NOMO-1 treated with DMSO at 0.1 percent for 48 hours (cell line): ENCODE measurements around the gene CDH2.

ENCODE experiments used
- DNase-seq: peaks from one replicate; lab custom pipeline; 2025; ENCODE audit not compliant: unreplicated experiment; lab: John Stamatoyannopoulos, UW

CDH2 gene

DNA sequence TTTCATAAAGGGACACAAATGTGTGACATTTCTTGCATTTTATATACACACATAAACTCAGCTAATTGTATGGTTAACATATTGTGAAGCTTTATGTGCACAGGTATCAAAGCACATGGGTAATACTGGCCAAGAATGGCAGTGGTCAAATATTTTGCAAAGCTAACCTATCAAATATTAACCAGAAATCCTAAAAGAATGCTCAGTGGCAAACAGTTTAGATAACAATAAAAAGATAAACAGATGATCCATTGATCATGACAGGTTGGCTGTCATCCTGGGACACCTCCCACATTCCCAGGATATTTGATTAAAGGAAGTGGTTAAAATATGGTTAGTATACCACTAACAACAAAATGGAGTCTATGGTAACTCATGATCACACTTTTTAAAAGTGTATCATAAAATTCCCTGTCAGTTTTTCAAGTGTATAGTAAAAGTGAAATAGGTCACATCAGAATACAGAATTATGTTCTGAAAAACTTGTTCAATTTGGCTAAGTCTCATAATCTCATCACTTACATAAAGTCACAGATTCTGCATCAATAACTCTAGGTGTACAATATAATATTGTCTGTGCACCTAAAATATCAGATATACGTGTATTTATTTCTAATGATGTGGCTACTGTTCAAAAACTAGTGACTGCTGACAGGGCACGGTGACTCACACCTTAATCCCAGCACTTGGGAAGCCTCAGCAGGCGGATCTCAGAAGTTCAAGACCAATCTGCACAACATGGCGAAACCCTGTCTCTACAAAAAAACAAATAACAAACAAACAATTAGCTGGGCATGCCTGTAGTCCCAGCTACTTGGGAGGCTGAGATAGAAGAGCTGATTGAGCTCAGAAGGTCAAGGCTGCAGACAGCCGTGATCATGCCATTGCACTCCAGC, 48.9 kb downstream of the CDH2 start:
- DNase-seq: no peak

GRCh38 chr18:28127228-28127627, 49.7 kb downstream of the CDH2 start:
- no peak for DNase-seq

GRCh38 chr18:28126768-28127167, 50.2 kb downstream of the CDH2 start:
- no peak for DNase-seq

DNA sequence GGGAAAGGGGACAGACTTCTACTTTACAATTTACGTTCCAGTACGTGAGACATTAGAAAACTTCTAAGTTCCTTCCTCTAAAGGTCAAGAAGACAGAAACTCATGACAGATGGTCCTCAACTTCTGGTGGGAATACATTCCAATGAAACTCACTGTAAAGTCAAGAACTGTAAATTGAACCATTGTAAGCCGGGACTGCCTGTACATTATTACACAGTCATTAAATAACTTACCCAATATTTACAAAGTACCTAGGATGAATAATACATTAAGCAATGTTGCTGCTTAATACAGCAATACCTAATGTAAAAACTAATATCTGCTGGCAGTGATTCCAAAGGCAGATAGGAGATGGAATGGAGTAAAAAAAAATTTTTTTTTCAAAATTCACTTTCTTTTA, 51.9 kb downstream of the CDH2 start:
- DNase-seq: no peak

DNA sequence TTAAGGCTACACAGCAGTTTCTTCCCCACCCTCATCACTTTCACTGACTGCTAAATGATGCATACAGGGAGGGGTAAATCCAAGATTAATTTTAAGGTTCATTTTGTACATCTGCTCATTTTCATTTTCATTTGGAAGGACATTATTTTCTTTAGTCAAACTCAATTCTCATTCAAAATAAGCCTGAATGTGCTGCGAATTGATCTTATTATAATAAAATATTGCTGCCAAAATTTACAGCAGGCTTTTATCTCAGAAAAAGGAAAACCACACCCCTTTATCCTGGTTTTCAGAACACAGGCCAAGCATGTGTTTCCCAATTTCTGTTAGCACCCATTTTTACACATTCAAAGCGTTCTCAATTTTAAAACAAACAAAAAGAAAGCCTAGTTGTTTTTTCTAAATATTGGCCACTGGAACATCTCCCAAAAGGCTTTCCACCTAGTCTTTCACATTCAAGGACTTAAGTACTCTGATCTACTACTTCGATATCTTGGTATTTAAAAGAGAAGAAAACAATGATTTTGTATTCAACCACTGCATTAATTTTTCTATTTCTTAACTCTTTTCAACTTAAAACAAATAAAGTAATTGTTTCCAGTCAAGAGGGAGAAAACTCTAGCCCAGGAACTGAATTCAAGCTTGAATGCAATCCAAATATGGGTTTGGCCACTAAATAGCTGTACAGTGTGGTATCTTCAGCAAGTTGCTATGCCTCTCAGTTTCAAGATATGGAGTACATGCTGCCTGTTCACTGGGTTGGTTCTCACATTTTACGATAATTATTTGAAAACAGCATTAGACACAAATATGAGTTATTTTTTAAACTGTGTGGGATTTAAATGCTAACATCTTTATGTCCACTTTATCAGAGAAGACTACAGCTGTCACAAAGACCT, 52.5 kb downstream of the CDH2 start:
- DNase-seq: no peak

- no peak for DNase-seq
Measured at GRCh38 chr18:28123401-28124030, 53.4 kb downstream of the CDH2 start.

DNA sequence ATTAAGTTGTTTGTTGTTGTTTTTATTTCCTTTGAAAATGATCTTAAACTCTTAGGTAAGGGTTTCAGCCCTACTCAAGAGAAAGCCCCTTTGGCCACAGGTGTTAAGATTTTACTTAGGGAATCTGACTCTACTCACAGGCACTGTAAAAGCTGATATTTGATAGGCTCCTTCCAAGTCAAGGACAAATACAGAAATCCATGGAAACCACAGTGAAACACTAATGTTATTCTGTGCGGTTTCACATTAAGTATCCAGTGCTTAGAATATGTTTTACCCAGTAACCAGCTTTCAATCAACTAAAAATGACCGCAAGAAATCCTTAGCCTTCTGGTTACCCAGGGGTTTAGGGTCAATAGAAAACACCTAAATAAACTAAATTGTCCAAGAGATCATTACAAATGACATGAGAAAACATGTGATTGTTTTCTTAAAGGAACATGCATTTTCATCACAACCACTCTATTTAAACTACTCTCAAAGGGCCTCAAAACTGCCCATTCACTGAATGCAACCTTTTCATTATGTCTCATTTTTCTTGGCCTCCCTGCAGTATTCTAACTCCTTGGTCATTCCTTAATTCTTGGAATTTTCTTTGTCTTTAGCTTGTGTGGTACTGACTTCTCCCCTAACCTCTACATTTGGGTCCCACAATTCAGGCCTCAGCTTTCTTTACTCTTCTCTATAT, 56.0 kb downstream of the CDH2 start:
- DNase-seq: no peak

- DNase-seq: no peak
Measured at GRCh38 chr18:28116461-28116860, 60.5 kb downstream of the CDH2 start.

DNA sequence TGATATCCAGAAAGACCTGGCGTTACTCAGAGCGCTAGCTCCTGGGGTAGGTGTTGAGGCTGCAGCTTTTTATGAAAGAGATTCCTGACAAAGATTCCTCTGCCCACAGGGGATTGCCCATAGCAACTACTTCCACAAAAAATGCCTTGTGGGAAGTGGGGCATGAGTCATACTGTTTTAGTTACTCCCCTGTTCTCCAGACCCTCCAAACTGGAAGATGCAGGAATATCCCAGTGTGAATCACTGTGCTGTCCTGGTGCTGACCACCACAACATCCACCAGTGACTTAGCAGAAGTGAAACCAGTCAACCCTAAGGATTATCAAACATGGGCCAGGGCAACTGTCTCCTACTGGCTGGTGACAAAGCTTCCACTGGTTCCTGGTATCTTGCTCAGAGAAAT, 61.8 kb downstream of the CDH2 start:
- no peak for DNase-seq

DNA sequence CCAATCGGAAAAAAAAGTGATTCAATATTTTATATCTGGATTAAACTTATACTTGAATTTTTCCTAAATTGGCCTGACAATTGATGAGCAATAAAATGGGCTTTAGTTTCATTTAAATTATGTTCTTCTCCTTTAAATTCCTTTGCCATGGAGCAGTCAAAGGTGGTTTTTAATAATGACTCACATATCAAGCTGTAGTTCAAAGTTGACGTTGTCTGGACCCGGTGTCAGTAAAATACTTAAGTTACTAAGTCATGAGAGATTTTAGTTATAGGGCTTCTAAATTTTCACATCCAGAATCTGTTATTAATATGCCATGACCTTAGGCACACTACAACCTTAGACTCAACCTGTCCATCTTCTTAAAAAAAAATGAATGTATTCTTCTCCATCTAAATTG, 62.5 kb downstream of the CDH2 start:
- DNase-seq: no peak

DNA sequence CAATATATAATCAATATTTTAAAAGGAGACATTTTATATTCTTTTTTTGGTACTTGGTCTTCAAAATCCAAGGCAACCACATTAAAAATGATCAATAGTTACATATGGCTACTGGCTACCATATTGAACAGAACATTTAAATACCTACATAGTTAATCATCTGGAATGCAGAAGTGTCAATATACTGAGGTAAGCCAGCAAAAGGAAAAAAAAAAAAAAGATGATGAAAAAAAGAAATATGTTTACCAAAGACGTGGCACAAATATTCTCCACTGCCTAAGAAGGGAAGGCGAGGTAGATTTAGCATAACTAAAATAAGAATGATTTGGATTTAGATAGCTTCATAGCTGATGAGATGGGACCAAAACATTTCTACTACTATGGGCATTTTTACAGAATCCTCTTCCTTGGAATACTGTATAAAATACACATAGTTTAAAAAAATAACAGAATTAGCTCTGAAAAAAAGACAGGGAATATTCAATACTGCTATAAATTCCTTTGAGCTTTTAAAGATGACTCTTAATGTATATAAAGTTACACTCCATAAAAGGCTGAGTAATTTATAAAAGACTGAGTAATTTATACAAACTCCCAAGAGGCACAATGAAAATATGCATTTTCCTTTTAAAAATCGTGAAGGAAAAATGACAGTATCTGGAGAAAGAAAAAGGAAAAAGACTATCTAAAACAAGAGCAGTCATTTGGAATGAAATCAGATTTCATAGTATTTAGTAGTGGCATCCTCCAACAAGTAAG, 63.5 kb downstream of the CDH2 start:
- no peak for DNase-seq

DNA sequence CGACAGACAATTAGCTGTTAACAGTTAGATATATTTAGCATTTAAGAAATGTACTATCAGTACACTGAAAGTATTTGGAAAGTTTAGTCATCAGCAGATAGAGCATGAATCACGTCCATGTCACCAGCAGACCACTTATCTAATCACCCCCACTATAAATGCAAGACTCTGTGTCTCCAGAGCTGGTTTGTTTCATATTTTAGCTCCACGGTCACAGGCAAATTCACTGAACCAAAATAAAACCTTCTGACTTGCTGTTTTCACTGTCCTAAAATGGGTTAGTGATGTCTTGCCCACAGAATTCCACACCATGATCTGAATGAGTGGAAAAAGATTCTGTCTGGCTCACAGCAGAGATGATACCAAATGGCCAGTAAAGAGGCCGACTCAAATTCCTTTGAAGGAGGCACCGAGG, 64.9 kb downstream of the CDH2 start:
- no peak for DNase-seq

DNA sequence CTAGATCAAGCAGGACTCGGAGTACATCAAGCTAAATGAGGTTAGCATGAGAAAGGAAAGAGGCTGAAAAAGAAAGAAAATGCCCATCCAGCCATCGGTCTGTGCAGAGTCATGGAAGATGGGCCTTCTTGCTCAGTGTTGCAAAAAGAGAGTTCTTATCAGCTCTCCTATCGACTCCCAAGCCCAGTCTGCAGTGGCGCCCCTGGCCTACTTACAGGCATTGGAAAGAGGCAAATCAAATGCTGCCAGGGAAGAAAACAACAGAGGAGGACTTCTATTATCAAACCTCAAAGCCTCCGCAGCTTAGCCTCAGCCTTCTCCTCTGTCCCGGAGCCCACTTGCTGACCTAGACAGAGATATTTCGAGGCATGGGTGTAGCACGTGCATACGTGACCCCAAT, 66.0 kb downstream of the CDH2 start:
- no peak for DNase-seq

DNA sequence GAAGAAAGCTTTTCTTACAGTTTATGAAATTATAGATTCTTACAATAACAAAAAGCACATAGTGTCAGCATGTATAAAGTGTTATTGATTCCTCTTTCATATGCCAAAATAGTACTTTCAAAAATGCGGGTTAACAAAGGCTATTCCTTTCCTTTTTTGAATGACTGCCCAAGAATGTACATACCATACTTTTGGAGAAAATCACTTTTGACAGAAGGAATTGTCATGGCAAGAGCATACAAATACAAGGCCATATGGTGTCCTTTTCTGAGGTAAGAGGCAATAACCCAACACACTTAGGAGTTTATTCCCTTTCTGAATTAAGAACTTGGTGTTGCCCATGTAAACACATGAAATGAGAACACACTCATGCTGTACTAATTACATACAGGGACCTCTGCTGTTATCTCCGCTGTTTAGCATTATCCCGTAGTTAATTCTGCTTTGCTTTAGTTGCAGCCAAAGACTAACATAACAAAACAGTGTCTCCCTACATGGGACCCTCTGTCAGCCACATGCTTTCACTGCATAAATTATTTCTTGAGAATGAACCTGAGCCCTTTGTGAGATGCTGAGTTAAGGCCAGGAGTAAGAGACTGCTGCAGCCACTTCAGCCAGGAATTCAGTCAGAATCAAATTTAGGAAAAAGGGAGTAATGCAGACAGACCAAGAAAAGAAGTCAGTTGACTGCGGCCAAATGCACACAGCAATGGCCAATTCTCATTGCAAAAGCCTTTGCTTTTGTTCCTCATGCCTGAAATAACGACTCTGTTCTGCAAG, 67.0 kb downstream of the CDH2 start:
- DNase-seq: no peak

DNA sequence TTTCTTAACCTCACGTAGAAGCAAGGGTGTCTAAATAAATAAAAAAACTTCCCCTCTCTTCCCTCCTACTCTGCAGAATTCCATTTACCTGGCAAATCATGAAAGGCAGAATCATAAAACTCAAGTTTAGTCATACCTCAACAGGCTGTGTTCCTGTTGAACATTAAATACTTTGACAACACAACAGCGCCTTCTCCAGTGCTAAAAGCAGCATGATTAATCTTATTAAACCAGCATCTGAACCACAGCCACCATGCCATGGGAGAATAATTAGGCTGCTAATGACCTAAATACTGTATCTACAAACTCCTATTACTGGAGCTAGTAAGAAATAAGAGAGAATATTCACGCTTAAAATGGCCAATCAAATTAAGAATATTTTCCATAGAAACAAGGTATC, 68.1 kb downstream of the CDH2 start:
- DNase-seq: no peak

DNA sequence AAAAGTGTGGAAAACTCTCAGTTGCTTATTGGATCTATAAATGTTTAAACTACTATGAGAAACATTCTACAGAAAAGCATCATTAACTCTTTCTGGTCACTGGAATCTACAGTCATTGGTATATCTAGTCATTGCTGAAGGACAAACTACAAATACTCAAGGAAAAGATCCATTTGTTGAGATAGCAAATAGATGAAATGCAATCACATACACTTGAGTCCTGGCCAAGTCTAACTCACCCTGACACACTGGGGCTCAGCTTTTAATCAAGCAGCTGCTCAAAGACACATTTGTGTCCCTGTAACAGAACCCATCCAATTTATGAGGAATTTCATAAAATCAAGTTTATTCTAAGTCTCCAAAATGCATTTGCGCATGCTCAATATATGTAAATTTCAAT, 68.7 kb downstream of the CDH2 start:
- DNase-seq: no peak

- DNase-seq: no peak
Measured at GRCh38 chr18:28099237-28099636, 77.7 kb downstream of the CDH2 start.

DNA sequence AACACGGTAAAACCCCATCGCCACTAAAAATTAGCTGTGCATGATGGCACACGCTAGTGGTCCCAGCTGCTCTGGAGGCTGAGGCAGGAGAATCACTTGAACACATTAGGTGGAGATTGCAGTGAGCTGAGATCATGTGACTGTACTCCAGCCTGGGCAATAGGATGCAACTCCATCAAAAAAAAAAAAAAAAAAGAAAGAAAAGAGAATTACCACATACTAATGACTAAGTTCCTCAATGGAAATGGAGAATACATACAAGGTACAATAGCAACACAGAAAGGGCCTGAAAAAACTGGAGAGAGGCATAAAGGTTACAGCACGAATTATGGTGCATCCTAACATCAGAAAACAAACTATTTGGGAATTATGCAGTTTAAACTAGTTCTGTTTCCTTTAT, 81.3 kb downstream of the CDH2 start:
- no peak for DNase-seq

- no peak for DNase-seq
Measured at GRCh38 chr18:28095041-28095440, 81.9 kb downstream of the CDH2 start.

- DNase-seq: no peak
Measured at GRCh38 chr18:28091197-28091596, 85.7 kb downstream of the CDH2 start.
